Uterus (tissue), 2 donors: ENCODE measurements around the gene LOX.

Source experiments
- CTCF ChIP-seq, 4 experiments: fragments of 200-600 bp in 2 of 4; fragments of 450-650 bp in 2 of 4; sonication (generic) in 2 of 4; IDR thresholded peaks; one replicate each; pipeline ENCODE4 v1.5.1; 2016 to 2019; ENCODE audit warnings: antibody characterized with exemption in 4 of 4, mild to moderate bottlenecking in 2 of 4, moderate library complexity in 1 of 4
- POLR2A ChIP-seq, 2 donors: fragments of 450-650 bp; IDR thresholded peaks; one replicate each; pipeline ENCODE4 v1.6.1; 2016; ENCODE audit warnings: antibody characterized with exemption in 2 of 2, mild to moderate bottlenecking in 1 of 2, moderate library complexity in 1 of 2

GRCh38 chr5:122031836-122032235 lies 46.2 kb downstream of the LOX start:
- TF ChIP-seq POLR2A (IDR thresholded peaks at IDR 0.05), result no peak
- TF ChIP-seq CTCF (IDR thresholded peaks at IDR 0.05), result no peak
